Medulla oblongata (tissue), 1 donor: ENCODE measurements around the gene RAD51B.
"Not testable (repeated sequence)": the region's sequence is repeated elsewhere in the genome, so short reads cannot be mapped to it uniquely, and the experiment has no call there.

Experiments
- DNase-seq: peaks from one replicate; pipeline ENCODE4 v3.0.0-alpha.2; 2015; ENCODE audit errors: extremely low spot score

RAD51B gene

GRCh38 chr14:68079941-68080697, 260.5 kb downstream of the RAD51B start:
- no peak for DNase-seq

- DNase-seq, result no peak
These were observed 261.9 kb downstream of the RAD51B start for GRCh38 chr14:68081489-68081888.

DNA sequence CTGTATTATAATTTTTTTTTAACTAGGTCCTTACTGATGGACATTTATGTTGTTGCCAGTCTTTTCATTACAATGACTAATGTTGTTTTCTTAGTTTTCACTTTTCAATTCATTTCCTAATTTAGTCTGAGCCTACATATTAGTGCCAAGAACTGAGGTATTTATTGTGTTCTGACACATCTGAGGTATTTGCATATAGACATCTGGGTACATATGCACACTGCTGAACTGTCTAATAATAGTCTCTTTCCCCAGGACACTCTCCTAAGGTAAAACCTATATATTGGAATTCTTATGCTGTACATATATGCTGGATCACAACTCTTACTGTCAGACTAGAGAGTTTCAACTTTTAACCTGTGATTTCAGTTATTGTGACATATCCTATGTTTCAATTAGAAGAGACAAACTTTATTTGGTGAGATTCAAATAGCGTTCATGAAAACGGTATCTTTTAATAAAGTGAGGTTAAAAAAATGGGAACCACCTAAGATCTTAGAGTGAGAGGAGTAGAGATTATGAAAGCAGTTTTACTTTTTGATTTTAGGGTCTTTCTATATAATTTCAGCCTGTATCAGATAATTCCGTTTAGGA, 263.2 kb downstream of the RAD51B start:
- no peak for DNase-seq

GRCh38 chr14:68084256-68084655, 264.7 kb downstream of the RAD51B start:
- DNase-seq, result no peak

DNA sequence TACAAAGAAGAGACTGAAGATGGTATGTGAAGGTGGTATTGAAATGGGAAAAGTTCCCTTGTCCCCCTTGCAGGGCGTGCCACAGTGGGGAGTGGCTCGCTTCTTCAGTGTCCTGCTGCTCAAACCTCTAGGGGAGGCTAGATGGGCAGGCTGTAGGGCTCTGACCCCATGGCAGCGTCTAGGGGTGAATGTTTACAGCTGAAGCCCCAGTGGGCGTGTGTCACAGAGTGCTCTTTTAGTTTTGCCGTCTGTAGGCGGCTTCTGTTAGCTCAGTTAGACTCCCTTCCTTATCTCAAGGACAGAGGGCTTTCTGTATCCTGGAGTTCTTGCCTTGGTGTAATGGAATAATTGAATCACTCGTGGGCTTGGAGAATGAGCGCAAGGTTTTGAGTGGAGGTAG, 266.2 kb downstream of the RAD51B start:
- no peak for DNase-seq

GRCh38 chr14:68088451-68088854, 268.9 kb downstream of the RAD51B start:
- DNase-seq, result no peak

DNA sequence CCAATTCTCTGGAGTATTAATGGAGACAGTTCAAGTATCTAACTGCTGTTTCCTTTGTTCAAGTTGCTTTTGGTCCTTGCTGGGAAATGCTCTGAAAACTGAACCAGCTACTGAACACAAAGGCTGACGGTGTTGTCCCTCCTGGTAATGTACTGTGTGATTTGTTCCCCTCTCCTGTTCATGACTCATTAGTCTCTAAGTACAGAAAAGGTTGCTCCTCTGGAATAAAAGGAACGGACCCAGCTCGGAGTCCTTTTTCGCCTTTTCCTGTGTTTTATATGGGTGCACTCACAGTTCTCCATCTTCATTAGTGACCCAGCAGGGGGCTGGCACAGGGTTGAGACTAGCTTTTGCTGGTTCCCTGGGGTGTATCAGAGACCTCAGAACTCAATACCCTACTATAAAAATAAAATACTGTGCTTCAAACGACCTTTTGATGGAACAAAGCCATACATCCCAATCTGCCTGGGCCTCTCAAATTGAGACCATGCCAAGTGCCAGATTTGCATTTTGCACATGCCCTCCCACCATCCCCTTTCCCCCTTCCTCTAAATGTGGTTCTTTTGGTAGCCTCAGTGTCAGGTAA, 269.7 kb downstream of the RAD51B start:
- DNase-seq, result peak; percentile 36

- no peak for DNase-seq
These were observed 274.6 kb downstream of the RAD51B start for GRCh38 chr14:68094158-68094557.

DNA sequence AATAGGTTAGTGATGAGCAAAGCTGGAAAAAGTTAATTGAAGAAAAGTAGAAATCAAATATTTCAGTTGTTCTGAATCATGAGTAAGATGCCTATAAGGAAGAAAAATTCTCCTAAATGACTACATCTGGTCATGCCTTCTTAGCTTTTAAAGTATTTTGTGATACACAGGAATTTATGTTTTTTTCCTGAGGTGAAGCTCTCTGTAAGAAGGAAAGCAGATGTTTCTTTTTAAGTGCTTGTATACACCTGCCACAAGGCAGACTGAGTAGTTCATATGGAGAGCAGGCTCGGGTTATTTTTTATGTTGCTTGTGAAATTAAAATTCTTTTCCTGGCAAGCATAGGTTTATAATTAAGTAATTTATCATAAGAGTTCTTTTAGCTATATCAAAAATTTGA, 275.2 kb downstream of the RAD51B start:
- no peak for DNase-seq

DNA sequence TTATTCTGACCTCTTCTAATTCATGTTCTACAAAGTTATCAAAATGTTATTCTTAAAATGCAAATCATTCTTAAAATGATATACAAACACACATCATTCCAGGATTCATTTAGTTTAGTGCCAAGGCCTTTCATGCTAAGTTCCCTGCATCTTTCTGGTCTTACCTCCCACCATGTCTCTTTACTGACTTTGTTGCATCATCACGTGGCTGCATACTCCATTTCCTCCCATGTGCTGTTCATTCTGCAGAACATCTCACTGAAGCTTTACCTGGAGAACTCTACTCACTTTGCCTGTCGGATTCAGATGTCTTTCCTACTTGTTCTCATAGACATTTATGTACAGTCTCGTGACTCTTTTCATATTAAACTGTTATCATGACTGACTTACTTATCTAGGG, 278.1 kb downstream of the RAD51B start:
- no peak for DNase-seq

DNA sequence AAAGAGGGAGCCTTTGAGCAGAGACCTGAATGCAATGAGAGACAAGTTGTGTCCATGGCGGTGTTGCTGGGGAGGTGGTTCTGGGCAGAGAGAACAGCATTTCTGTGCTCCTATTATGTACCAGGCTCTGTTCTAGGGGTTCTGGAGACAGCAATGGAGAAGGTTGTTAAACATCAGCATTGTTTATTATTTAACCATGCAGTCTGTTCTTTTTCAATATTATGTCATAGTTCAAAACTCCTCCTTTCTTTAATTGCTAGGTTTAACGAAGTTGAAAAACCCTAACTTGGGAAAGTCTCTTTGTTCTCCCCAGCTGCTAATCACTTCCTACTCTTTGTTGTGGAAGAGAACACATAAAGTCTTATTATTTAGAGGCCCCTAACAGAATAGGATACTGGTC, 279.3 kb downstream of the RAD51B start:
- no peak for DNase-seq

- DNase-seq, result peak; percentile 76
These were observed 280.0 kb downstream of the RAD51B start for GRCh38 chr14:68099495-68100045.

GRCh38 chr14:68101715-68102301, 282.2 kb downstream of the RAD51B start:
- DNase-seq, result not testable (repeated sequence)

DNA sequence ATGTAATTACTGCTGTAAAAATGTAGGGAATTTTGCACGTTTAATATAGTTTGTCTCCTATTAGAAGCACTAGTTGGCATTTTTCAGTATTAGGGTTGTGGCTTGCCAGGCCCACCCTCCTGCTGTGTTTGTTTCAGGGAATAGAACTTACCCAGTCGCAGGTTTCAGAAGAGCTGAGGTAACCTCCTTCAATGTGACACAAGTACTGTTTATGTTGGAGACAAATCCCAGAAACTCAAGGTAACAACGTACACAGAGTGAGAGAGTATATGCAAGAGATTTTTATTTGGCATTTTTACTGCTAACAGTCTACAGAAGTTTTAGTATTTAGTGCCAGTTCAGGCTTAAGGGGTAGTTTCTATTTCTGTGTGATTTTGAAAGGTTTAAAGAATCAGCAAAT, 284.3 kb downstream of the RAD51B start:
- no peak for DNase-seq

- DNase-seq, result no peak
These were observed 284.9 kb downstream of the RAD51B start for GRCh38 chr14:68104518-68104917.

- no peak for DNase-seq
These were observed 286.2 kb downstream of the RAD51B start for GRCh38 chr14:68105816-68106215.

DNA sequence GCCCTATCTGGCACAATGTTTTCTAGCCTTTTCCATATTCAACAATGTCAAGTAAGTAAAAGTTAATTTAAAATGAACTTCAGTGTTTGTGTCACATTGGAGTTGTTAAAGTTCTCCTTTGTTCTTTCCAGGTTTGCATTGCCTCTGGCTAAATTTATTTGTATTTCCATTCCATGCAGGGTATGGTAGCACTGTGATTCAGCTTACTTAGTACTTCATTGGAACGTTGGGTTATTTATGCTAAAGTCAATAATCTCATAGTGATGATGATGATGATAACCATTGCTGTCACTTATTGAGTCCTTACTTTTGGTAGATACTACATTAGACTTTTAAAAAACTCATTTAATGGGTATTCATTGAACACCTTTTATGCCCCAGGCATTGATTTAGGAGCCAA, 286.9 kb downstream of the RAD51B start:
- DNase-seq, result no peak

GRCh38 chr14:68106905-68107304, 287.3 kb downstream of the RAD51B start:
- DNase-seq, result no peak

DNA sequence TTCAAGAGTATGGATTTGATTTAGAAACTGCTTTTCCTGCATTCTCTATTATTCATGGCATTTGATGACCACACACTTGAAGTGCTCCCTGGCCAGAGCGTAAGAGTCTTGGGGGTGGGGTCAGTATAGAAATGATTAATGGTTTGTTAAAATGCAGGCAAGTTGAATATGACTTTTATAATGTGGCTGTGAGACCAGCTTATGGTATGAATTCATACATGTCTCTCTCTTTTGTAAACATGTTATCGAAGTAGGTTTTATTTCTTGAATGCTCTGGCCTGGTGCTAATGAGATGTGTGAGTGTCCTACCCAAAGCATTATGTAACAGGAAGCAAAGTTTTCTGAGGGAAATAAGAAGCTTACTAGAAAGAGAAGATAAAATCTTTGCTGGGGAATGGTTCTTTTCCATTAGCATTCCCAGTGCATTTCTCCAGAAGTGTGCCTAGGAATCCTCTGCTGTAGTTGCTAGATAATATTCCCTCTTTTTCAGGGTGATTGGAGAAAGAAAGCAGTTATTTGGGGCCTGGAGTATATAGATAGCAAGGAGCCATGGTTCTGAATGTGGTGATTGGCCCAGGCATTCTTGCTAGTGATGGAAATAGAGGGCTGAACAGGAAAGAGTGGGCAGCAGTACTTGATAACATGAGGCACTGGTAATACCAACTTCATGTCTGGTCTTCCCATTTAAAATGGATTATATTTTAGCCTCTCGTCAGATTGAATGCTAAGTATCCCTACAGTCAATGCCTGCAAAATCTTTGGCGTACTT, 289.7 kb downstream of the RAD51B start:
- DNase-seq, result no peak

DNA sequence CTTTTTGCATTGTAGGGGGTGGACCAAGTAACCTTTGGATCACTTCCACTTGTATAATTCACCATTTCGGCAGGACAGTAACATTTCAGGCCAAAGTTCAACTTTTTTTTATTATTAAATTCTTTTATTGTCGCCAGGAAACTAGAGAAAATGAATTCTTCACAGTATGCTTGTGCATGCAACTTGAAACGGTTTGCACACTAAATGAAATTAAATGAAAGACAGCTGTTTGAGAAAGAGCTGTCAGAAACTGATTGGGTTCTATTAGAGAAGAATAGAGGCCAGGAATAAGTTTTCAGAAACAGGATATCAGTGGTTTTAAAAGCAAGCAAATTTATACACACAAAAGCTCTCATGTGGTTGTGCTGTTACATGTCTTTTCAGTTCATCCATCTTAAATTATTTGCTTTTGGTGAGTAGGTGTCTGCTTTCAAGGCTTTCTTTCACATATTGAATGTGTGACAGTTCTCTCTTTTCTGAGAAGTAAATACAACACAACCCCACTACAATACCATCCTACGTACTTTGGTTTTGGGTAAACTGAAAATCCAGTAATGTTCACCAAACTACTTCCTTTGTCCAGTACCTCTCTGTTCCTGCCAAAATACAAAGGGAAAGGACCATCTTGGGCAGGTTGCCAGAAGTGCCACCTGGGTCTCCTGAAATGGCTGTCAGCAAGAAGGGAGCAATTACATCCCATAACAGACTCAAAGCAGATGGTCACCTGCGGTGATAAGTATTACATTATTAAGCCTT, 291.7 kb downstream of the RAD51B start:
- no peak for DNase-seq

GRCh38 chr14:68111853-68112270, 292.3 kb downstream of the RAD51B start:
- no peak for DNase-seq
